Lower leg skin (tissue), 4 donors: ENCODE data around the gene RPS15. TPM values are rescaled to one million over a fixed set of nuclear protein-coding genes. Genes with fewer than 3 reads are reported as not detected.

ENCODE experiments used
- DNase-seq, 2 donors: peaks; one replicate each; pipeline ENCODE4 v3.0.0-alpha.2; 2019; ENCODE audit warnings: low spot score in 2 of 2
- H3K4me3 ChIP-seq: fragments of 200-600 bp; sonication (generic); 2 replicates; pipeline ENCODE4 v1.5.1; 2017; ENCODE audit warnings: mild to moderate bottlenecking, low read depth; ENCODE audit not compliant: poor library complexity, severe bottlenecking
- POLR2A ChIP-seq, 2 donors: fragments of 450-650 bp; IDR thresholded peaks; one replicate each; pipeline ENCODE4 v1.6.1; 2016 to 2017; ENCODE audit warnings: antibody characterized with exemption in 2 of 2, mild to moderate bottlenecking in 1 of 2, moderate library complexity in 1 of 2
- WGBS, 2 donors: methylation state at CpG; one replicate each; pipeline ENCODE4 v1.1.5; 2018; 5-methylcytosine and 5-hydroxymethylcytosine counted together
- intact Hi-C: fragments of 100-400 bp; cut with DNase I; formaldehyde crosslinking; loops from one replicate; pipeline ENCODE4 v1.15.0; 2023; ENCODE audit warnings: low total_unique reads
- total RNA-seq, 4 donors: library from RNA; depleted of rRNA; stranded (reverse); fragments of >200 nt; gene quantifications; one replicate each; pipeline ENCODE4 v1.1.0, GENCODE V29; 2016
- TF ChIP-seq, protein P1 (sequence below), 3 donors: fragments of 450-650 bp; IDR thresholded peaks; one replicate each; pipeline ENCODE4 v1.5.1; 2016; ENCODE audit warnings: antibody characterized with exemption in 3 of 3, mild to moderate bottlenecking in 3 of 3, moderate library complexity in 2 of 3

The RPS15 gene
- total RNA-seq, 4 donors from 2014 or later, result 2,226 to 7,190 (median 4,396) TPM

DNA sequence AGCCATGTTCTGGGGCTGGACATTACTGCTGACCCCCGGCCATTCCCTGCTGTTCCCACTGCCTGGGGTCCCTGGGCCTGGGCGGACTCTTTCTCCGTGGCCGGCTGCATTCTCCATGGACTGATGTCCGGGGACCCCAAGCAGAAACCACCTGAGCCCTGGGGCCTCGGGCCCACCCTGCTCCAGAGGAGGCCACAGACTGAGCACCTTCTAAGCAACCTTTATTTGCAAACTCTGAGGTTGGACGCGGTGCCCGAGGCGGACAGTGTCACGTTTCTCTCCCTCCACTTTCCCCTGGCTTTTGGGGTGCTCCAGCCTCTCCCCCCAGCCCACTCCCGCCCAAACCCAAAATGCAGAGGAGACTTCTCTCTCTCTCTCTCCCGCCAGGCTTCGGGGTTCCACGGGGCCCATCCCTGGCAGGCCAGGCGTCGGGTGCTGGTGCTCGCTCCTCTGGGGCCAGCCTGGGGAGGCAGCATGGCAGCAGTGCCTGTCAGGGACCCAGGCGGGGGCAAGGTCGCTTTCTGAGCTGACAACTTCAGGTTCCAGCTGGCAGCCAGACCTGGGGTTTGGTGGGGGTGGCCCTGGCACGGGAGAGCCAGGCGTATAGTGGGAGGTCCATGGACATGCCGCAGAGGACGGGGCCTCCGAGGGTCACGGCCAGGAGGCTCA lies 43.2 kb downstream of the RPS15 start:
- WGBS, 2 donors, result 83 to 84% methylated on average over 26 of the region's 26 CpGs
- H3K4me3 ChIP-seq, result no peak overlapping the region
- no peak for DNase-seq
- TF ChIP-seq POLR2A (IDR thresholded peaks at IDR 0.05), result no peak
- TF ChIP-seq, protein P1, sequence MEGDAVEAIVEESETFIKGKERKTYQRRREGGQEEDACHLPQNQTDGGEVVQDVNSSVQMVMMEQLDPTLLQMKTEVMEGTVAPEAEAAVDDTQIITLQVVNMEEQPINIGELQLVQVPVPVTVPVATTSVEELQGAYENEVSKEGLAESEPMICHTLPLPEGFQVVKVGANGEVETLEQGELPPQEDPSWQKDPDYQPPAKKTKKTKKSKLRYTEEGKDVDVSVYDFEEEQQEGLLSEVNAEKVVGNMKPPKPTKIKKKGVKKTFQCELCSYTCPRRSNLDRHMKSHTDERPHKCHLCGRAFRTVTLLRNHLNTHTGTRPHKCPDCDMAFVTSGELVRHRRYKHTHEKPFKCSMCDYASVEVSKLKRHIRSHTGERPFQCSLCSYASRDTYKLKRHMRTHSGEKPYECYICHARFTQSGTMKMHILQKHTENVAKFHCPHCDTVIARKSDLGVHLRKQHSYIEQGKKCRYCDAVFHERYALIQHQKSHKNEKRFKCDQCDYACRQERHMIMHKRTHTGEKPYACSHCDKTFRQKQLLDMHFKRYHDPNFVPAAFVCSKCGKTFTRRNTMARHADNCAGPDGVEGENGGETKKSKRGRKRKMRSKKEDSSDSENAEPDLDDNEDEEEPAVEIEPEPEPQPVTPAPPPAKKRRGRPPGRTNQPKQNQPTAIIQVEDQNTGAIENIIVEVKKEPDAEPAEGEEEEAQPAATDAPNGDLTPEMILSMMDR (IDR thresholded peaks at IDR 0.05), result no peak
- intact Hi-C loops, result no loop called here

DNA sequence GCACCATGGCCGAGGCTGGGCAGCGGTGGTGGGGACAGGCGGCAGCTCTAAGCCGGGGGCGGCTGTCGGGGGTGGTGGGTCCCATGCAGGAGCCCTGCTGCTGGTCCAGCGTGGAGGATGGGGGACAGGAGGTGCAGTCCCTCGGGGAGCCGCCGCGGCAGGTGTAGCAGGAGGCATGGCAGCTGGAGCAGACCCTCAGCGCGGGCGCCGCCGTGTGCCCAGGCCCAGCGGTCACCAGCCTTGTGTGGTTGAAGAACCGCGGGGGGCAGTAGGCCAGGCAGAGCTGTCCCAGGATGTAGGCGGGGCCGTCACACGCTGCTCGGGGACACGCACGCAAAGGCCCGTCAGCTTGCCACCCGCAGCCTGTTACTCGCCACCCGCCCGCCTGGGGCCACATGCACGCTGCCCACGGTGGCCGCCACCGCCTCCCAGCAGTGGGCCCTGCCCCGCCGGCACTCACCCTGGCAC lies 43.7 kb downstream of the RPS15 start:
- TF ChIP-seq, protein P1 (IDR thresholded peaks at IDR 0.05), result no peak
- no peak for TF ChIP-seq POLR2A (IDR thresholded peaks at IDR 0.05)
- intact Hi-C loops, result no loop called here
- 85 to 93% methylated on average over 16 to 17 of the region's 36 CpGs for WGBS, 2 donors
- no peak overlapping the region for H3K4me3 ChIP-seq
- no peak for DNase-seq

DNA sequence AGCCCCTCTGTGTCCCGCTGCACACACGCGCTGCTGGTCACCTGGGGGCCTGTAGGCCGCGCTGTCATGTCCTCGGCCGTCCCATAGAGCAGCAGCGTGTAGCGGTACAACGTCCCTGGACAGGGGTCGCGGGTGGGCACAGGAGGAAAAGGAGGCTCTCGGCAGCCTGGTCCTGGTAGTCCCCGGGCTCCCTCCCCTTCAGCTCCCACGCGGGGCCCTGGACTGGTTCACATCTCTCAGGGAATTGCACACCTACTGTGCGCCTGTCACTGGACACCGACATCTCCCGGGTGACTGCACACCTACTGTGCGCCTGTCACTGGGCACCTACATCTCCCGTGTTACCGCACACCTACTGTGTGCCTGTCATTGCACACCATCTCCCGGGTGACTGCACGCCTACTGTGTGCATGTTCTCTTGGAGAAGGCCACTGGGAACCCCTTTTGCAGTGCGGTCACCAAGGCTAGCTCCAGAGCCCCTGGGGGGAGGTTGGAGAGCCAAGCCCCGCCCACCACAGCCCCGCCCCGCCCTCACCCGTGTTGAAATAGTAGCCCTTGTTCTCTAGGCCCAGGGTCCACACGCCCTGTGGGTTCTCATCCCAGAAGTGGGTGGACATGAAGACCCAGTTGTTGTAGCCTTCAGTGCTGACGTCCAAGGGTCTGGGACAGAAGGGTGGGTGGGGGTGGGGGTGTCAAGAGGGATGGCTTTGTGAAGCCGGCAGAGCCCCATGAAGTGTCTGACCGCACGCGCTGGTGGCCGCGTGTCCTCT lies 44.4 kb downstream of the RPS15 start:
- no peak for TF ChIP-seq POLR2A (IDR thresholded peaks at IDR 0.05)
- TF ChIP-seq, protein P1 (IDR thresholded peaks at IDR 0.05), result no peak
- WGBS, 2 donors, result 79 to 81% methylated on average over 26 to 35 of the region's 37 CpGs

DNA sequence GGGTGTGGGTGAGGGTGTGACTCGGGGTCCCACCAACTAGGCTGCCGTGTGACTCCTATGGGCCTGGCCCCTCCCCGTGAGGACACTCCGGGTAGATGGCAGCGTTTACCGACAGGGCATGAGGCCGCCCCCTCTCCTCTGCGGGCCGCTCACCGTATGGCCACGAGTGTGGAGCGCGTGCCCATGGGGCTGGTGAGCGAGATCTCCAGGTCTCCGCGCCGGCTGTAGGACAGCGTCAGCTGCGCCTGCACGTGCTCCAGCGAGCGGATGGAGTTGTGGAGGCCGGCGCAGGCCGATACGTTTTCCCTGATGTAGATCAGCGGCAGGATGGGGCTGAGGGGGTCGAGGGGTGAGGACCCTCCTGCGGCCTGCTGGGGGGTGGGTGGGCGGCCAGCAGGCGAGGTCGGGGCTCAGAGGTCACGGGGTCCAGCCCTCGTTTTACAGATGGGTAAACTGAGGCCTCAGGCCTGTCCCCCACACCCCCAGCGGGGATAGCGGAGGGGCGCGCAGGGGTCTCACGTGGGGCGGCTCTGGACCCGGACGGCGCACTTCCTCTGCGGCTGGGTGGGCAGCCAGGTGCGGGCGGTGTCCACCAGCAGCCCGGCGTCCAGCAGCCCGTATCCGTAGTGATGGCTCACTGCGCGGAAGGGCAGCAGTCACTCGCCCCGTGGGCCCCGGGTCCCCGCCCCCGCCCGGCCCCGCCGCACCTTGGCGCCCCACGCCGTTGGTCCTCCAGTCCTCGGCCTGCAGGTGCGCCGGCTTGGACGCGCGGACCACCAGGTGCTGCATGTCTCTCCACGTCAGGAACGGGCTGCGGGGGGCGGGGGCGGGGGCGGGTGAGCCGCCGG lies 45.2 kb downstream of the RPS15 start:
- no peak for TF ChIP-seq POLR2A (IDR thresholded peaks at IDR 0.05)
- TF ChIP-seq, protein P1 (IDR thresholded peaks at IDR 0.05), result no peak
- no peak for DNase-seq
- 87 to 91% methylated on average over 42 to 66 of the region's 77 CpGs for WGBS, 2 donors

More for the DNA sequence above, 44.4 kb downstream of the RPS15 start:
- intact Hi-C loops, result no loop called here
- H3K4me3 ChIP-seq, result no peak overlapping the region
- no peak for DNase-seq

DNA sequence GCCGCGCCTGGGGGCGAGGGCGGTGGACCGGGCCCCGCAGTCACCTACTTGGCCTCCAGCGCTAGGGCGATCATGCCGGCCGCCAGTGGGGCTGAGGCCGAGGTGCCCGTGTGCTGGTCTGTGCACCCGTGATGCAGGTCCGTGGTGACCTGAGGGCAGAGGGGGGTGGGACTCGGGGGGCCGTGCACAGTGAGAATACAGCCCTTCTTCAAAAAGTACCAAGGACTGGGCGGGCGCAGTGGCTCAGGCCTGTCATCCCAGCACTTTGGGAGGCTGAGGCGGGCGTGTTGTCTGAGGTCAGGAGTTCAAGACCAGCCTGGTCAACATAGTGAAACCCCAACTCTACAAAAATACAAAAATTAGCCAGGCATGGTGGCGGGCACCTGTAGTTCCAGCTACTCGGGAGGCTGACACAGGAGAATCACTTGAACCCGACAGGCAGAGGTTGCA lies 45.8 kb downstream of the RPS15 start:
- 88 to 89% methylated on average over 23 of the region's 23 CpGs for WGBS, 2 donors
- TF ChIP-seq POLR2A (IDR thresholded peaks at IDR 0.05), result no peak
- TF ChIP-seq, protein P1 (IDR thresholded peaks at IDR 0.05), result no peak
- H3K4me3 ChIP-seq, result no peak overlapping the region
- intact Hi-C loops, result no loop called here
- no peak for DNase-seq

More for the DNA sequence above, 45.2 kb downstream of the RPS15 start:
- no peak overlapping the region for H3K4me3 ChIP-seq
- intact Hi-C loops, result no loop called here
